ENCODE data around the gene PLA1A. TPM values are rescaled to one million over a fixed set of nuclear protein-coding genes. Genes with fewer than 3 reads are reported as not detected.

Gene PLA1A
- total and polyA plus RNA-seq, 2 of the 4 experiments (the other 2 are of a cell fraction), result not detected

- no peak overlapping the region for H3K4me3 ChIP-seq (ENCODE audit: insufficient read depth, low read depth, low read length)
- no peak overlapping the region for H2AFZ ChIP-seq (replicated peaks; ENCODE audit: low read length, poor library complexity)
- H3K9me3 ChIP-seq (ENCODE audit: control insufficient read depth, insufficient read depth, low read length), result no peaks in the 10 kb centered on the region
- H2AK5ac ChIP-seq (ENCODE audit: low read depth, low read length), result no peak overlapping the region
- H3K4me2 ChIP-seq (ENCODE audit: low read depth, low read length), result peak overlapping the region; percentile 9; the same call in 1 of the 2 replicates
- no peaks in the 10 kb centered on the region for H3K79me1 ChIP-seq (ENCODE audit: low read depth in 1 of 2, low read length in 2 of 2)
- no peak for ATAC-seq (ENCODE audit: low read depth)
- no peak overlapping the region for H3K23ac ChIP-seq (ENCODE audit: low read depth, low read length)
- H4K20me1 ChIP-seq (ENCODE audit: insufficient read depth, low read length), result no peaks in the 10 kb centered on the region
- dilution Hi-C loops (cut with HindIII; ENCODE audit: low sequenced_read_pairs, unreplicated experiment) (no loop called here), intact Hi-C loops (cut with micrococcal nuclease) (no loop called here), in situ Hi-C loops (cut with MboI; ENCODE audit: low sequenced_read_pairs) (no loop called here)
- TF ChIP-seq RAD21 (IDR thresholded peaks at IDR 0.05; ENCODE audit: low read length) (no peak), ELK1 (IDR thresholded peaks at IDR 0.05; ENCODE audit: borderline replicate concordance, low read depth, low read length) (no peak)
- H2AK9ac ChIP-seq (replicated peaks; ENCODE audit: low read depth, low read length, poor library complexity), result no peak overlapping the region
- no TSS peak for BruUV-seq (replicated peaks)
- H4K91ac ChIP-seq (ENCODE audit: insufficient read depth, low read depth, low read length), result no peak overlapping the region
- POLR2A ChIA-PET (ENCODE audit: unreplicated experiment), result no interaction called here
- peak; percentile 61 for DNase-seq
- H2BK120ac ChIP-seq (ENCODE audit: low read depth, low read length), result no peak overlapping the region
- H3K56ac ChIP-seq (ENCODE audit: extremely low read depth, insufficient read depth, low read length), result no peak overlapping the region
- H3K27me3 ChIP-seq (ENCODE audit: control insufficient read depth, insufficient read depth, low read length), result 0 out of 2 replicates have a peak, but pooled peaks cover 2% of the 10 kb centered on the region
- no peak overlapping the region for H3K14ac ChIP-seq (replicated peaks; ENCODE audit: low read depth, low read length)
- no peak overlapping the region for H2BK5ac ChIP-seq (ENCODE audit: low read depth, low read length, poor library complexity, severe bottlenecking)
- no peak overlapping the region for H3K4ac ChIP-seq (ENCODE audit: low read depth, low read length)
- no peak overlapping the region for H2BK20ac ChIP-seq (ENCODE audit: low read depth, low read length)
- no peak overlapping the region for H3K27ac ChIP-seq (ENCODE audit: insufficient read depth, low read length)
- no peaks in the 10 kb centered on the region for H3K9me1 ChIP-seq (ENCODE audit: insufficient read depth, low read length)
- H3K36me3 ChIP-seq (ENCODE audit: control insufficient read depth, insufficient read depth, low read length), result no peaks in the 10 kb centered on the region
- WGBS, 2 experiments (ENCODE audit: extremely low coverage in 2 of 2, insufficient read length in 1 of 2), result 40% methylated on average over 1 of the region's 3 CpGs; no CpG with 5 or more reads in 1 of the 2 experiments
- no peak overlapping the region for H3K9ac ChIP-seq (ENCODE audit: low read depth, low read length)
- CTCF ChIA-PET, result interaction anchor here (0.6 kb wide), 1 partner anchor 32 kb away, joined by 3 read pairs; no protein-coding TSS in a partner anchor
- H3K18ac ChIP-seq (ENCODE audit: low read depth, low read length), result no peak overlapping the region
- no peak overlapping the region for H2BK15ac ChIP-seq (ENCODE audit: low read depth, low read length)
- no peak overlapping the region for H4K8ac ChIP-seq (ENCODE audit: low read depth in 2 of 2, low read length in 2 of 2)
- no peak overlapping the region for H4K5ac ChIP-seq (ENCODE audit: low read depth, low read length)
- peaks cover 4% of the 10 kb centered on the region for H3K4me1 ChIP-seq (ENCODE audit: control insufficient read depth, insufficient read depth, low read length)
Observed at GRCh38 chr3:119649761-119650160, 52.1 kb downstream of the PLA1A start.

All from IMR-90 (cell line).